SIG-M5 (cell line): ENCODE data around the gene TP63.

Source experiments
- DNase-seq: peaks from one replicate; lab custom pipeline; 2025; lab: John Stamatoyannopoulos, UW

TP63 gene

GRCh38 chr3:189863031-189863430 lies 231.8 kb downstream of the TP63 start:
- no peak for DNase-seq

GRCh38 chr3:189868061-189868460 lies 236.9 kb downstream of the TP63 start:
- DNase-seq = no peak

GRCh38 chr3:189869165-189869564 lies 238.0 kb downstream of the TP63 start:
- no peak for DNase-seq

GRCh38 chr3:189871418-189871817 lies 240.2 kb downstream of the TP63 start:
- DNase-seq = no peak

GRCh38 chr3:189883113-189883753 lies 252.0 kb downstream of the TP63 start:
- no peak for DNase-seq

- no peak for DNase-seq
These were observed 259.3 kb downstream of the TP63 start for GRCh38 chr3:189890496-189890895.

- no peak for DNase-seq
These were observed 265.3 kb downstream of the TP63 start for GRCh38 chr3:189896533-189896932.

- DNase-seq = no peak
These were observed 266.2 kb downstream of the TP63 start for GRCh38 chr3:189897406-189897805.

GRCh38 chr3:189898559-189899153 lies 267.5 kb downstream of the TP63 start:
- no peak for DNase-seq

GRCh38 chr3:189899186-189899585 lies 268.0 kb downstream of the TP63 start:
- DNase-seq = no peak

- DNase-seq = no peak
These were observed 269.4 kb downstream of the TP63 start for GRCh38 chr3:189900578-189900977.

- no peak for DNase-seq
These were observed 270.3 kb downstream of the TP63 start for GRCh38 chr3:189901481-189901880.

GRCh38 chr3:189902230-189903186 lies 271.3 kb downstream of the TP63 start:
- no peak for DNase-seq

- no peak for DNase-seq
These were observed 272.5 kb downstream of the TP63 start for GRCh38 chr3:189903562-189904250.

GRCh38 chr3:189907803-189908202 lies 276.6 kb downstream of the TP63 start:
- DNase-seq = no peak

- no peak for DNase-seq
These were observed 277.5 kb downstream of the TP63 start for GRCh38 chr3:189908646-189909045.

GRCh38 chr3:189909139-189909538 lies 277.9 kb downstream of the TP63 start:
- no peak for DNase-seq

- DNase-seq = no peak
These were observed 278.4 kb downstream of the TP63 start for GRCh38 chr3:189909573-189909972.

- no peak for DNase-seq
These were observed 279.8 kb downstream of the TP63 start for GRCh38 chr3:189911001-189911400.

GRCh38 chr3:189914799-189915198 lies 283.6 kb downstream of the TP63 start:
- DNase-seq = peak; percentile 52

GRCh38 chr3:189921770-189922169 lies 290.6 kb downstream of the TP63 start:
- DNase-seq = no peak
